MCF 10A (cell line): Measurements from ENCODE around the gene SPACA7. TPM values are rescaled to one million over a fixed set of nuclear protein-coding genes. Genes with fewer than 3 reads are reported as not detected.

ENCODE experiments used
- BruUV-seq: library from RNA; stranded (reverse); fragments of 400-500 nt; replicated peaks from 2 replicates; lab custom pipeline; 2021; lab: Mats Ljungman, UMichigan
- CTCF ChIA-PET: fragments of 300-600 bp; sonication (Branson Sonifier 250); formaldehyde crosslinking; extraction: SDS; loops from one replicate; lab custom pipeline; 2021; ENCODE audit warnings: antibody characterized with exemption, inconsistent platforms; lab: Yijun Ruan, JAX
- POLR2A ChIA-PET: fragments of 300-600, 350-650 bp; sonication (Branson Sonifier 250); formaldehyde crosslinking; extraction: SDS; loops from one replicate; lab custom pipeline; 2020; ENCODE audit warnings: antibody characterized with exemption, inconsistent platforms; lab: Yijun Ruan, JAX
- DNase-seq: peaks from one replicate; pipeline ENCODE4 v3.0.0-alpha.2; 2018; ENCODE audit not compliant: unreplicated experiment
- H3K27ac Mint-ChIP-seq: one replicate; pipeline ENCODE4 v1.8.0; 2022; ENCODE audit warnings: mild to moderate bottlenecking, low read depth, mixed read lengths; ENCODE audit not compliant: unreplicated experiment
- H3K27me3 Mint-ChIP-seq: one replicate; pipeline ENCODE4 v1.8.0; 2022; ENCODE audit warnings: mixed read lengths; ENCODE audit not compliant: insufficient read depth, unreplicated experiment
- H3K36me3 Mint-ChIP-seq: one replicate; pipeline ENCODE4 v1.8.0; 2022; ENCODE audit warnings: mild to moderate bottlenecking, moderate library complexity, mixed read lengths; ENCODE audit not compliant: insufficient read depth, unreplicated experiment
- H3K4me1 Mint-ChIP-seq: one replicate; pipeline ENCODE4 v1.8.0; 2022; ENCODE audit warnings: mixed read lengths; ENCODE audit not compliant: insufficient read depth, unreplicated experiment
- H3K4me3 Mint-ChIP-seq: one replicate; pipeline ENCODE4 v1.8.0; 2022; ENCODE audit warnings: mild to moderate bottlenecking, moderate library complexity, mixed read lengths; ENCODE audit not compliant: unreplicated experiment
- H3K9me3 Mint-ChIP-seq: one replicate; pipeline ENCODE4 v1.8.0; 2022; ENCODE audit warnings: mixed read lengths; ENCODE audit not compliant: unreplicated experiment
- intact Hi-C: fragments of 100-400 bp; cut with micrococcal nuclease; formaldehyde crosslinking; loops from 2 replicates; pipeline ENCODE4 v1.14.1; 2022
- total RNA-seq: library from RNA; stranded (reverse); gene quantifications from 2 replicates; pipeline ENCODE4 v1.2.3, GENCODE V29; 2022
- TF ChIP-seq, protein P1 (sequence below): fragments of 200-600 bp; IDR thresholded peaks from one replicate; pipeline ENCODE4 v1.8.0; 2022; ENCODE audit warnings: antibody characterized with exemption, mild to moderate bottlenecking; ENCODE audit not compliant: unreplicated experiment

SPACA7 gene
- total RNA-seq, 1 experiment from 2014 or later = not detected

- ChIA-PET POLR2A (no interaction called here), CTCF (interaction anchor here (1.1 kb wide), 1 partner anchor 10 kb away, joined by 3 read pairs; no protein-coding TSS in a partner anchor)
- Mint-ChIP-seq H3K4me3 (no peak overlapping the region), H3K36me3 (no peaks in the 10 kb centered on the region), H3K27me3 (no peaks in the 10 kb centered on the region), H3K27ac (no peak overlapping the region), H3K4me1 (no peaks in the 10 kb centered on the region), H3K9me3 (peaks cover 22% of the 10 kb centered on the region)
- no TSS peak for BruUV-seq
- no peak for DNase-seq
- TF ChIP-seq, protein P1, sequence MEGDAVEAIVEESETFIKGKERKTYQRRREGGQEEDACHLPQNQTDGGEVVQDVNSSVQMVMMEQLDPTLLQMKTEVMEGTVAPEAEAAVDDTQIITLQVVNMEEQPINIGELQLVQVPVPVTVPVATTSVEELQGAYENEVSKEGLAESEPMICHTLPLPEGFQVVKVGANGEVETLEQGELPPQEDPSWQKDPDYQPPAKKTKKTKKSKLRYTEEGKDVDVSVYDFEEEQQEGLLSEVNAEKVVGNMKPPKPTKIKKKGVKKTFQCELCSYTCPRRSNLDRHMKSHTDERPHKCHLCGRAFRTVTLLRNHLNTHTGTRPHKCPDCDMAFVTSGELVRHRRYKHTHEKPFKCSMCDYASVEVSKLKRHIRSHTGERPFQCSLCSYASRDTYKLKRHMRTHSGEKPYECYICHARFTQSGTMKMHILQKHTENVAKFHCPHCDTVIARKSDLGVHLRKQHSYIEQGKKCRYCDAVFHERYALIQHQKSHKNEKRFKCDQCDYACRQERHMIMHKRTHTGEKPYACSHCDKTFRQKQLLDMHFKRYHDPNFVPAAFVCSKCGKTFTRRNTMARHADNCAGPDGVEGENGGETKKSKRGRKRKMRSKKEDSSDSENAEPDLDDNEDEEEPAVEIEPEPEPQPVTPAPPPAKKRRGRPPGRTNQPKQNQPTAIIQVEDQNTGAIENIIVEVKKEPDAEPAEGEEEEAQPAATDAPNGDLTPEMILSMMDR = no peak
- intact Hi-C loops = no loop called here
Observed at GRCh38 chr13:112434032-112434431, 57.9 kb downstream of the SPACA7 start.

DNA sequence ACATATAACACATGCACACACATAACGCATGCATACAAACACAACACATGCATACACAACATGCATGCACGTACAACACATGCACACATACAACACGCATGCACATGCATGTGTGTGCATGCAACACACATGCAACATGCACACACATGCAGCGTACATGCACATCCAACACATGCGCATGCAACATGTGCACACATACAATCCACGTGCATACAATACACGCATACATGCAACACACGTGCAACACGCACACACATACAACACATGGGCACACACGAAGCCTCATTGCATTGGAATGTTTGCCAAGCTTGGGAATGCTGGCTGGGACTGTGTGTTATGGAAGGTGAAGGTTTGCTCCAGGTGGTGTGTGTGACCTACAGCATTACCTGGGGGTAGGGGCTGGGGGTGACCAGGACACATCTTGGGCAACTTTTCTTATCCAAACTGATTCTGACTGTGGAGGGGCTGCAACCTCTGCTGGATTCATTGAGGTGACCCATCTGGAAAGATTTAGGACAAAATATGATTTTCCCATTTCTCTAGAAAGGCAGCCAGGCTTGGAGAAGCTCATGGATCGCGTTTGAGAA lies 58.9 kb downstream of the SPACA7 start:
- Mint-ChIP-seq H3K9me3 (peaks cover 31% of the 10 kb centered on the region), H3K4me3 (no peak overlapping the region), H3K36me3 (no peaks in the 10 kb centered on the region), H3K27ac (no peak overlapping the region), H3K27me3 (no peaks in the 10 kb centered on the region), H3K4me1 (no peaks in the 10 kb centered on the region)
- no TSS peak for BruUV-seq
- DNase-seq = no peak
- ChIA-PET CTCF (interaction anchor here (1.0 kb wide), 1 partner anchor 9 kb away, joined by 3 read pairs; no protein-coding TSS in a partner anchor), POLR2A (no interaction called here)
- intact Hi-C loops = no loop called here
- TF ChIP-seq, protein P1 = no peak

DNA sequence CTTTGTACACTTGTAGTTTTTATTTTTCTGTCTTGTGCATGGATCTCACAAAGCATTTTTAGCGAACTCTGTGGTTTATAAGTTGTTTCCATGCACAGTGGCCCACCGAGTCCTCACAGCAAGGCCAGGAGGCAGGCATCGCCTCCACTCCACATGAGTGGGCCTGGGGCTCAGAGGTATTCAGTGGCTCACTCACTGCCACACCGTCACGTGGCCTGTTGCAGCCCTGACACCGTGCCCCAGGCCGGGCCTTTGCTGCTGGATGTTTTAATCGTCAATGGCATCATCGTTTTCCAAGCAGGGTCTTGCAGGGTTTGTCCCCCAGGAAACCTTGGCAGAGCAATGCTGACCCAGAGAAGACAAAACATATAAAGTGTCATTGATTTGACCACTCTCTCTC lies 59.8 kb downstream of the SPACA7 start:
- no peak overlapping the region for H3K27ac Mint-ChIP-seq
- DNase-seq = no peak
- BruUV-seq = no TSS peak
- CTCF ChIA-PET = no interaction called here
- TF ChIP-seq, protein P1 = no peak
- H3K4me3 Mint-ChIP-seq = no peak overlapping the region
- POLR2A ChIA-PET = no interaction called here
- intact Hi-C loops = no loop called here
- no peaks in the 10 kb centered on the region for H3K4me1 Mint-ChIP-seq
- no peaks in the 10 kb centered on the region for H3K27me3 Mint-ChIP-seq
- H3K9me3 Mint-ChIP-seq = peaks cover 27% of the 10 kb centered on the region
- H3K36me3 Mint-ChIP-seq = no peaks in the 10 kb centered on the region

- Mint-ChIP-seq H3K4me1 (no peaks in the 10 kb centered on the region), H3K27me3 (no peaks in the 10 kb centered on the region), H3K4me3 (no peak overlapping the region), H3K27ac (no peak overlapping the region), H3K36me3 (no peaks in the 10 kb centered on the region), H3K9me3 (peaks cover 30% of the 10 kb centered on the region)
- CTCF ChIA-PET = interaction anchor here (9.0 kb wide), 1 partner anchor 963 kb away, joined by 161 read pairs; no protein-coding TSS in a partner anchor
- no peak for DNase-seq
- intact Hi-C loops = no loop called here
- BruUV-seq = no TSS peak
- POLR2A ChIA-PET = interaction anchor here (0.7 kb wide), 1 partner anchor 16 kb away, joined by 4 read pairs; no protein-coding TSS in a partner anchor
- TF ChIP-seq, protein P1 = no peak
Observed at GRCh38 chr13:112438094-112438493, 61.9 kb downstream of the SPACA7 start.
